Measurements from ENCODE around the gene SH3TC2.

The SH3TC2 gene

DNA sequence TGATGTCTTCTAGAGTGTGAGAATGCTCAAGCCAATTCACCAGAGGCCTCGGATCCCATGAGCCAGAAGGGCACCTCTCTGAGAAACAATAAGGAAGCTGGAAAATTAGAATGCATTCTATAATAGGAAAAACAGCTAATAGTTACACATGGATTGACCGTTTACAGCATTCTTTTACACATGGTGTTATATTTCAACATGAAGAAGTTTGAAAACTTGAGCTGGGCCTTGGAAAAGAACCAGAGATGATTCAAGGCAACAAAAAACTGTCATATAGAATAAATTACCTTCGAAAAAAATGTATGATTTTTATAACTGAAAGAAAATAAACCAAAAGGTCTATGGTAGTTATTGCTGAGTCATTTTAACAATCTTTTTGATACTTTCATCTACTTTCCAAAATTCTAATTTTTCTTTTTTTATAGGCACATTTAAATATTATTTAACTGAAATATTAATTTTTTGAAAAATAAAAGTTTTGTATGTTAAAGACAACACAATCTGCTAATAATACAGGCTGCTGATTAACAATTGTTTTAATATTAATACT lies 6.2 kb downstream of the SH3TC2 start:
- DNase-seq, result no peak

- DNase-seq, result no peak
Measured at GRCh38 chr5:149054416-149054815, 8.4 kb downstream of the SH3TC2 start.

GRCh38 chr5:149053072-149053695 lies 9.7 kb downstream of the SH3TC2 start:
- peak in 1 of 2 experiments; percentile 10 for DNase-seq

DNA sequence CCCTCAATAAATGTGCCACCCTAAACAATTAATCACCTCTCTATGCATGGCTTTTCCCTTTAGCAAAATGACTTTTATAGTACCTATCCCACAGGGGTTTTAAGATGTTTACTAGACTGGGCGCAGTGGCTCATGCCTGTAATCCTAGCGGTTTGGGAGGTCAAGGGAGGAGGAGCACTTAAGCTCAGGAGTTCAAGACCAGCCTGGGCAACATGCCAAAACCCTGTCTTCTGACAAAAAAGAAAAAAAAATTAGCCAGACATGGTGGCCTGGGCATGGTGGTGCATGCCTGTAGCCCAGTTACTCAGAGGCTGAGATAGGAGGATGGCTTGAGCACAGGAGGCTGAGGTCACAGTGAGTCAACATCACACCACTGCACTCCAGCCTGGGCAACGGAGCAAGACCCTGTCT lies 13.5 kb downstream of the SH3TC2 start:
- DNase-seq, result no peak

GRCh38 chr5:149048811-149049210 lies 14.1 kb downstream of the SH3TC2 start:
- no peak for DNase-seq

- DNase-seq, result no peak
Measured at GRCh38 chr5:149047462-149047861, 15.4 kb downstream of the SH3TC2 start.

DNA sequence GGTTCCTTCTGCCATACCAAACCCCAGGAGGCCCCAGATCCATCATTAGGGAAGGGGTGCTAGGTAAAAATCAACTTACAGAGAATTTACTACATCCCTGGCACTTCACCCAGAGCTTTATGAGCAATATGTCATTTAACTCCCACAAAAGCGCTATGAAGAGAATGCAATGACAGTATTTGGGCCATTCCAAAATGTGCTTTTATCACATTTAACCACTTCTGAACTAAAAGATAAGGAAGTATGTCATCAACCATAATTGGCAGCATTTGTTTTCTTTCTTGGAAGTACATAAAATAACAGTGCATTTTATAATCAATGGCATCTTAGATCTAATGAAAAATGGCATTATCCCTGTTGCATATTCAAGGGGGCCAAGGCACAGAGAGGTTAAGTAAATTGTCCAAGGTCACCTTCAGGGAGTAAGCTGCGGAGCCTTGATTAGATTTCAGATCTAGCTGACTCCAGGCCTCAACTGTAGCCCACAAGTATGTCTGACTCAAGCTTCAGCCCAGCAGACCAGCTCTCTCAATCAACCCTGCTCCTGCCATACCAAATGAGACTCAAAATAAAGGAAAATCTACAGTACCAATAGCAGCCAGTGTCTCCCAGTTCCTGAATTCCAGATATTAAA lies 16.5 kb downstream of the SH3TC2 start:
- no peak for DNase-seq

DNA sequence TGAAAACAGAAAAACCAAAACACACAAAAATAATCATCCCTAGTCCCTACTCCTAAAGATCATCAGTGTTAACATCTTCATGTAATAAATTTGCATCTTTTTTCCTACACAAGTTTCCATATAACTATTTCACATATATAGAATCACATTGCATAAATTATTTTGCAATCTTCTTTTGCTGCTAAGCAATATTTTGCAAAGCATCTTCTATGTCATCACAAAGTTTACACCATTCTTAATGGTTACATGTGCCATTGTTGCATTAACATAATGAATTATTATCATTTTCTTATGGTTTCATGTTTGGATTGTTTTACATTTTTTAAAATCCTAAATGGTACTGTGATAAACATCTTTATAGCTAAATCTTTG lies 17.8 kb downstream of the SH3TC2 start:
- no peak for DNase-seq

DNA sequence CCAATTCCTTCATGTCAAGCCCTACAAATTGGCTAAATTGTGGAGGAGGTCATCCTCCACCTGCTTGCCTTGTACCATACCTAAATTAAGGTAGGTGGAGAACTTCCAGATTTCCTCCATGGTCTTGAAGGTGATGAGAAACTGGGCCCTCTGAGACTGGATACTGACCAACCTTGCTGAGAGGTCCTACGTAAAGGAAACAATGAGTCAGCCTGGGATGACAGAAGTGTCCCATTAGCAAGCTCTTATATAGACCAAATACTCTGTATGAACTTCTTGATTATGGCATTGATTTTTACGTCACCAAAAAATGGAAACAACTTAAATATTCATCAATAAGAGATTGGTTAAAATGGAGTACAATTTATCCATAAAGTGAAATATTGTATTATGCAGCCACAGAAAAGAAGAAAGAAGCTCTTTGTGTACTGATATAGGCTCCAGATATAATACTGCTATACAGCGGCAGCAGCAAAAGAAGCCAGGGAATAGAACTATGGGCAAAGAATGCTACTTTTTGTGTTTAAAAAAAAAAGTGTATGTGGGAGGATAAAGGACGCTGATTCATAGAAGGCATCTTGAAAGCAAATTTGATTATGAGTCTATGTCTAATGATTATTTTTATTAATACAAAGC lies 18.3 kb downstream of the SH3TC2 start:
- DNase-seq, result no peak

DNA sequence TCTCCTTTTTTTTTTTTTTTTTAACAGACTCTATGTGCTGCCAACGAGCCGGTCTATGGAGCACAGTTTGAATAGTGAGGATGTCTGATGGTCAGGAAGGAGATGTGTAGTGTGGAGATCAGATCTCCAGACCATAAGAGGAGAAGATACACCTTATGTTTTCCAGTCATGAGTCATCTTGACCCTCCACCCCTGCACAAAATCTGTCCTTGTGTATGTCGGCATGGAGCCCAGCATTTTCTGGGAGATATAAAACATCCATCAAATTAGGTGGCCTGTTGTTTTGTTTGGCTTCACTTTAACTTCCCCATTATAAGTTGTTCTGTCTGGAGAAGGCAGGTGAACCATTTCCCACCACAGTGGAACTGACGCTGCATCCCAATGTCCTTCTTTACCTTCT lies 19.2 kb downstream of the SH3TC2 start:
- no peak for DNase-seq

GRCh38 chr5:149042865-149043264 lies 20.0 kb downstream of the SH3TC2 start:
- DNase-seq, result no peak

DNA sequence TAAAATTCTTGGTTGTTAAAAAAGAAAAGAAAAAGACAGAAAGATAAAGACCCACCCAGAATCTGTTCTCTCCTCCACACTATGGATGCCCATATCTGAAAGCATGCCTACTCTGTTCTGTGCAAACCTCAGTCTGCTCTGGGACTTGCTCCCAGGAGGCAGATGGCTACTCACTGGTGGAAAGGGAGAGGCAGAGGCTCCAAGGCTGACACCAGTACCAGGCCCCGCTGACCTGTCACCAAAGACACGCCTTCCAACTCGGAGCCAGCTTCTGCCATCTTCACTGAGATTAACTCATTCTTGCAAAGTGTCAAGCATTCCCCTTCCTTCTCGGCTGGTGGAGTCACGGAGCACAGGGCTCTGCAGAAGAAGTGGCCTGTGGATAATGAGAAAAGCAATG lies 21.6 kb downstream of the SH3TC2 start:
- no peak for DNase-seq

- DNase-seq, result no peak
Measured at GRCh38 chr5:149040421-149040820, 22.4 kb downstream of the SH3TC2 start.

GRCh38 chr5:149039506-149039905 lies 23.4 kb downstream of the SH3TC2 start:
- no peak for DNase-seq

- no peak for DNase-seq
Measured at GRCh38 chr5:149038336-149039080, 24.4 kb downstream of the SH3TC2 start.

- DNase-seq, result no peak
Measured at GRCh38 chr5:149037817-149038216, 25.0 kb downstream of the SH3TC2 start.

GRCh38 chr5:149036970-149037369 lies 25.9 kb downstream of the SH3TC2 start:
- no peak for DNase-seq

DNA sequence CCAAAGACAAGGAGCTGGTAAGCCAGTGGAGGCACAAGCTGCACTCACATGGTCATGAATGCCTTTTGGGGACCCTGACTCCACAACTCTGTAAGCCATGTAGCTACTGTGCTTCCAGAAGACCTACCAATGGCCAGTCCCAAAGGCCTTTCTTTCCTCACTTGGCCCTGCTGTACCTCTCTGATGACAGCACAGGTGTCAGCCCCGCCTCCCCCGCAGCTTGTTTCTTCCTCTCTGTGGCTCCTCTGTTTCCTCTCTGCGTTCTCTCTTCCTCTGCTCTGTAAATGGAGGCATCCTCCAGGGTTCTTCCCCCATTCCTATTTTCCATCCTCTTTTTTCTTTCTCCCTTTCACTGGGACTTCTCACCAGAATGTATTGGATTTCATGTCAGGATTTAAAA lies 26.7 kb downstream of the SH3TC2 start:
- DNase-seq, result no peak

DNA sequence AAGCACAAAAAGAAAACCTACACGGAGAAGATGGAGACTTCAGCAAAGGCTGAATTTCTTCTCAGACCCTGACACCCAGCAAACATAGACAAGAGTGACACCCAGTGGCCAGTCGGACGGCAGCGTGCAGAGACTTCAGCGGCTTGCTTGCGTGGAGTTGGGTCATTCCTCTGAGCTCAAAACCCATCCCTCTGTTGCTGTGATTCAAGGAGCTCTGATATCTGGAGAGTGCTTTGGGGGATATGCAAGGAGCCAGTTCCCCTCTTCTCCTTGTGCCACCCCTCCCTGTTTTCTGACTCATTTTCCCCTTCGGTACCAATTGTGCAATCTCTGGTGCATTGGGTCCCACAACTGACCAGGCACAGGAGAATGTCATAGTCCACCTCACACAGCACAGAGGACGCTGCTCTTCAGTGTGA lies 27.5 kb downstream of the SH3TC2 start:
- peak; percentile 21 to 78 for DNase-seq

GRCh38 chr5:149030838-149031397 lies 31.9 kb downstream of the SH3TC2 start:
- DNase-seq, result no peak

DNA sequence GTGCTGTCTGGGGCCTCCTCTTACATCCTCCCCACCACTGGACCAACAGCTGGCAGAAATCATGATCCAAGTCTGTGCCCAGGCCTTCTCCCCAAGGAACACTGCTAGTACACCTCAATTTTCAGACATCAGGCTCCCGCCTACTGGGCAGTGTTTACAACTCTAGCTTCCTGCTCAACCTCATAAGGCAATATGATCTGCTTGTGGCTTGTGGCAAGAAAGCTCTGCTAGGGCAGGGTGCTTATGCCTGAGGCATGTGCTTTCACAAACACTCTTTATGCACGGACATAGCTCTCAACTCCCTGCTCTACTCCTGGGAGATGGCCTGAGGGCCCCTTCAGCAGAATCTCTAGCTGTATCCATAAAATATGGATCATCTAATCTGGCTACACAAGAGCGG lies 32.5 kb downstream of the SH3TC2 start:
- DNase-seq, result no peak

DNA sequence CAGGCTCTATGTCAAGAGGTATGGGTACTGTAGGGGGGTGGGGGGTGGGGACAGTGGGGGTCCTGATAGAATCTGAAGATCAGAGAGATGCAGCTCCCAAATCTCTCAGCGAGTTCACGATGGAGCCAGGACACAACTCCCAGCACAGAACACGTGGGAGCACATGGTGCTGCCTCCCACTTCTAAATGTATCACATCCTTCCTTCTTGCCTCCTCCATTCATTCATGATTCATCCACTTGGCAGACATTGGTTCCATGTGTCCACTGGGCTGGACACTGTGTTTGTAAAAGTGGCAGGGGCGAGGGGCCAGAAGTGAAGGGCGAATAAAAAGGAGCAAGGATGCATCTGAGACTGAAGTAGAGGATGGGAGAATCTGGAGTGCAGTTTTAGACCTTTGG lies 33.9 kb downstream of the SH3TC2 start:
- DNase-seq, result no peak

- no peak for DNase-seq
Measured at GRCh38 chr5:149028161-149028560, 34.7 kb downstream of the SH3TC2 start.
